KBM-7 (cell line): ENCODE data around the gene GDNF.

Experiments
- DNase-seq: peaks from one replicate; pipeline ENCODE4 v3.0.0-alpha.2; 2015
- in situ Hi-C: fragments of 300-500 bp; cut with MboI; formaldehyde crosslinking; loops from 2 replicates; pipeline ENCODE4 v1.14.3; 2020; ENCODE audit warnings: low sequenced_read_pairs, low pct_unique_long_range_greater_than_20kb, mixed read lengths

The GDNF gene

GRCh38 chr5:37850226-37850865, 10.5 kb upstream of the GDNF start:
- DNase-seq, result no peak
- in situ Hi-C loops, result no loop called here

GRCh38 chr5:37849641-37850040, 9.8 kb upstream of the GDNF start:
- in situ Hi-C loops, result no loop called here
- no peak for DNase-seq

- DNase-seq, result peak; percentile 77
- in situ Hi-C loops, result no loop called here
These were observed 8.2 kb upstream of the GDNF start for GRCh38 chr5:37847978-37848425.

- no peak for DNase-seq
- in situ Hi-C loops, result no loop called here
These were observed 7.0 kb upstream of the GDNF start for GRCh38 chr5:37846786-37847310.

- in situ Hi-C loops, result no loop called here
- no peak for DNase-seq
These were observed 4.2 kb upstream of the GDNF start for GRCh38 chr5:37844009-37844408.

- DNase-seq, result no peak
- in situ Hi-C loops, result no loop called here
These were observed 2.2 kb upstream of the GDNF start for GRCh38 chr5:37842048-37842447.

GRCh38 chr5:37841203-37841602, 1.4 kb upstream of the GDNF start:
- no peak for DNase-seq
- in situ Hi-C loops, result no loop called here

- in situ Hi-C loops, result no loop called here
- DNase-seq, result no peak
These were observed 503 bp upstream of the GDNF start for GRCh38 chr5:37840053-37841034.

GRCh38 chr5:37838933-37839341, 904 bp downstream of the GDNF start:
- no peak for DNase-seq
- in situ Hi-C loops, result no loop called here

GRCh38 chr5:37838152-37838932, 1.5 kb downstream of the GDNF start:
- DNase-seq, result no peak
- in situ Hi-C loops, result no loop called here

- in situ Hi-C loops, result no loop called here
- DNase-seq, result peak; percentile 84
These were observed 2.3 kb downstream of the GDNF start for GRCh38 chr5:37837414-37838032.

GRCh38 chr5:37836592-37837413, 3.0 kb downstream of the GDNF start:
- in situ Hi-C loops, result no loop called here
- DNase-seq, result peak; percentile 29

GRCh38 chr5:37836235-37836591, 3.6 kb downstream of the GDNF start:
- DNase-seq, result no peak
- in situ Hi-C loops, result no loop called here

- DNase-seq, result no peak
- in situ Hi-C loops, result no loop called here
These were observed 4.4 kb downstream of the GDNF start for GRCh38 chr5:37835380-37835973.

GRCh38 chr5:37834542-37835379, 5.1 kb downstream of the GDNF start:
- DNase-seq, result no peak
- in situ Hi-C loops, result no loop called here

GRCh38 chr5:37833990-37834389, 5.9 kb downstream of the GDNF start:
- DNase-seq, result no peak
- in situ Hi-C loops, result no loop called here
